Measurements from ENCODE around the gene TXNRD1.
"Not testable (repeated sequence)": the region's sequence is repeated elsewhere in the genome, so short reads cannot be mapped to it uniquely, and the experiment has no call there.

Gene TXNRD1

DNA sequence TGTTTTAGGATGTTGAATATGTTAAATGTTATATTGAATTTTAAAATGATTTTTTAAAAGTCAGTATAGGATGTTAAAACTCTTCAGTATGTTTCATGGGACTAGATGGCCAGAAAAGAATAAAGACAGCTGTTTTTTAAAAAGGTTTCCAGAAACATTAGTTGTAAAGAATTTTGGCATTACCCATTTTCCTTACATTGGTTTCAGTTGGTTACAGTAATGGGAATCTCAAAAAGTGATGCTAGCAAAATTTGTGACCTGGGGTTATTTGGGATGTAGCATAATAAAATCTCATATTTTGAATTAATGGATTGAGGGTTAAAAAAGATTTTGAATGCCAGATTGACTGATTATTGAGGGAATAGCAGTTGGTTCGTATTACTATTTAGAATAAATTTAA is 113.2 kb downstream of the TXNRD1 start:
- no peak overlapping the region for H3K27ac ChIP-seq
- no peak for TF ChIP-seq CTCF (conservative IDR thresholded peaks at IDR 0.05)

- TF ChIP-seq CTCF (conservative IDR thresholded peaks at IDR 0.05): no peak
- H3K27ac ChIP-seq: no peak overlapping the region; the same call in 1 of the 2 replicates
Measured at GRCh38 chr12:104329707-104330532, 114.3 kb downstream of the TXNRD1 start.

DNA sequence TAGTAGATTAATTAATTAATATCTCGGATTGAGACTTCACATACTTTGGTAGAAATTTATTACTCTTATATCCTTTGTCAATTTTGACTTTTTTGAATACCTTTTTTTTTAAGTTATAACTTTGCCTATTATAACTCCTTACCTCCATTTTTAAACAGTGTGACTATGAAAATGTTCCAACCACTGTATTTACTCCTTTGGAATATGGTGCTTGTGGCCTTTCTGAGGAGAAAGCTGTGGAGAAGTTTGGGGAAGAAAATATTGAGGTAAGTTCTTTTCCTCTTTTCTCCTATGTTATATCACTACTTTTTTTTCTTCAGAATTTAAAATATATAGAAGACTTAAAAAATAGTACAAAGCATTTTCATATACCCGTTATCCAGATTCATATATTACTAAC is 115.8 kb downstream of the TXNRD1 start:
- no peak for TF ChIP-seq CTCF (conservative IDR thresholded peaks at IDR 0.05)
- H3K27ac ChIP-seq: no peak overlapping the region

DNA sequence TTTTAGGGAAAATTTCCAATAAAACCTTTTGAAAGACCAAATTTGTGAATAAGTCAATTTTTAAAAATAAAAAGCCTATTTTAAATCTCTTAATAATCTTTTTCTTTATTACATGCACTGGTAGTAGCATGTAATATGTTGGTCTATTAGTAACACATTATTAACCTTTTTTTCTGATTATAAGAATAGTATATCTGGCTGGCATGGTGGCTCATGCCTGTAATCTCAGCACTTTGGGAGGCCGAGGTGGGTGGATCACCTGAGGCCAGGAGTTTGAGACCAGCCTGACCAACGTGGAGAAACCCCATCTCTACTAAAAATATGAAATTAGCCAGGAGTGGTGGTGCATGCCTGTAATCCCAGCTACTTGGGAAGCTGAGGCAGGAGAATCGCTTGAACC is 116.7 kb downstream of the TXNRD1 start:
- H3K27ac ChIP-seq: not testable (repeated sequence)

- no peak for TF ChIP-seq CTCF (conservative IDR thresholded peaks at IDR 0.05)
- no peak overlapping the region for H3K27ac ChIP-seq
Measured at GRCh38 chr12:104333692-104334255, 118.2 kb downstream of the TXNRD1 start.

- no peak overlapping the region for H3K27ac ChIP-seq
- TF ChIP-seq CTCF (conservative IDR thresholded peaks at IDR 0.05): no peak
Measured at GRCh38 chr12:104334581-104334980, 119.0 kb downstream of the TXNRD1 start.

DNA sequence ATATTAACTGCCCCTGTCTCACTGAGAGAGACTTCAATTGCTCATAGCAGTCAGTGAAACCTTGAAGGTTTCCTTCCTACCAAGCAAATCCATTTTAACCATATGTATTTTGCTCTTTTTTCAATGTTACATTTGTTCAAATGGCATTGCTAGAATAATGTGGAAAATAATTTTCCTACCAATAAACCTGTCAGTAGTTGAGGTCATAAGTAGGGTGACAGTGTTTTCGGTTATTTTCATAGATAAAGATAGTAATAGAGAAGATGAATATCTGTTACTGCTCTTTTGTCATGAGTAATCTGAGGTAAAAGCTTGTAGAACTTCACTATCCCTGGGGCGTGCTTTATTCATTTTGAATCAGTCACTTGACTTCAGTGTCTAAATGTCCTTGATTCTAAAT is 120.5 kb downstream of the TXNRD1 start:
- TF ChIP-seq CTCF (conservative IDR thresholded peaks at IDR 0.05): no peak
- no peak overlapping the region for H3K27ac ChIP-seq

DNA sequence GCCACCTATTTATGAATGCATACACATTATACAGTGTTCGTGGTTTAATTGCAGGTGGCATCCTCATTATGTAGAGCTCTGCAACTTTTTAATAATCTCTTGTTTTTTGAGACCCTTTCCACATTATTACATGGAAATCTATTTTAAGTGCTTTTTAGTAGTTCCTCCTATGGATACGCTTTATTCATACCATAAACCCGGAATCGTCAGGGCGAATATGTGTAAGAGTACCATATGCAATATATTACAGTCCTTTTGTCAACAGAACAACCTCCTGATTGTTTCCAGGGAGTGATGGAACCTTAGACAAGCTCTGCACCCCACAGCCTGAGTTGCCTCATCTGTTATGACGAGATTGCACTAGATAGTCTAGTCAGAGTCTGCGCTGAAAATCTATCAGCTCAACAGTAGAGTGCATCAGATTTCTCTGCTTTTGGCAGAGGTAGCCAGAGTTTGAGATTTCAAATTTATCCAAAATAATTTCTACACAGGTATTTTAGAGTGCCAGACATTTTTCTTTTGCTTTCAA is 121.5 kb downstream of the TXNRD1 start:
- no peak overlapping the region for H3K27ac ChIP-seq
- no peak for TF ChIP-seq CTCF (conservative IDR thresholded peaks at IDR 0.05)

All from VCaP (cell line).